Measurements from ENCODE around the gene RPS6KL1.

DNA sequence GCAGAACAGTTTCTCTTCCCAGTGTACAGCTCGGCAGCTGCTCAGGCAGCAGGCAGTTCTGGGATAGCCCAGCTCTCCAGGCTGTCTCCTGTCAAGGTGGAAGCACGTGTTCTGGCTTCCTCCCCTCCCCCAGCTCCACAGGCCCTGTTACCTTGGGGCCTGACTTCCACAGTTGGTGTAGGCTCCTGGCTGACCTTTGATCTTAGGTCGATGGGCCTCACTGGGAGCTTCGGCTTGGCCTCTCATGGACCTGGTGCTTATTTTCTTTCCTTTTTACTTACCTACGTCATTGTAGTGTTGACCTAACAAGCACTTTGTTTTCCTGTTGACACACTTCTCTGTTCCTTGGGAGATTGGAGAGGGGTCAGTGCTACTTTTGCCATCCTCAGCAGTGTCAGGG is 24.4 kb downstream of the RPS6KL1 start:
- TF ChIP-seq ZNF274 (IDR thresholded peaks at IDR 0.05; ENCODE audit: low read depth, low read length) = no peak
- TF ChIP-seq YY1 (IDR thresholded peaks at IDR 0.05; ENCODE audit: insufficient read depth, insufficient read length) = no peak
- TF ChIP-seq SUZ12 (IDR thresholded peaks at IDR 0.05; ENCODE audit: extremely low read depth, insufficient read depth, insufficient read length) = no peak

Measured in NT2/D1 (cell line).